GM12865 (cell line): Measurements from ENCODE around the gene SPTAN1.

Source experiments
- DNase-seq: peaks from one replicate; pipeline ENCODE4 v3.0.0; 2010; ENCODE audit warnings: low read depth
- H3K4me3 ChIP-seq: 2 replicates; pipeline ENCODE4 v1.5.1; 2011; ENCODE audit warnings: mild to moderate bottlenecking, low read depth, low read length, control low read depth
- TF ChIP-seq, protein P1 (sequence below): IDR thresholded peaks from 2 replicates; pipeline ENCODE4 v1.5.1; 2011; ENCODE audit warnings: low read length, control low read depth, low read depth, inconsistent platforms; ENCODE audit not compliant: insufficient read depth; ENCODE audit errors: missing control alignments

SPTAN1 gene

DNA sequence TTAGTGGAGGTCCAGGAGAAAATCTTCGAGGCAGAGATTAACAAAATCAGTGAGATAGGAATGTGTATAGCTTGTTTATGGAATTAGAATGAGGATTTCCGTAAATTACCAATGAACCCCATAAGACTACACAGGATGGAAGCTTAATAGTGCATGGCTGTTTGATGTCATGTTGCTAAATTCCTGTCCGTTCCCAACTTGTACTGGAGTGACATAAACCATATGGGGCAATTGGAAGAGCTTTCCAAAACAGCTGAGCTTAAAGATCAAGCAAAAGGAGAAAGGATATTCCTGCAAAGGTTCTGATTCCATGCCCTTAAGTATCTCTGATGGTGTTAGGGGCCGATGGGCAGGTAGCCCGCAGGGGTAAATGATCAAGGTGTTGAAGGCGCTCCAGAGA is 30.4 kb upstream of the SPTAN1 start:
- TF ChIP-seq, protein P1, sequence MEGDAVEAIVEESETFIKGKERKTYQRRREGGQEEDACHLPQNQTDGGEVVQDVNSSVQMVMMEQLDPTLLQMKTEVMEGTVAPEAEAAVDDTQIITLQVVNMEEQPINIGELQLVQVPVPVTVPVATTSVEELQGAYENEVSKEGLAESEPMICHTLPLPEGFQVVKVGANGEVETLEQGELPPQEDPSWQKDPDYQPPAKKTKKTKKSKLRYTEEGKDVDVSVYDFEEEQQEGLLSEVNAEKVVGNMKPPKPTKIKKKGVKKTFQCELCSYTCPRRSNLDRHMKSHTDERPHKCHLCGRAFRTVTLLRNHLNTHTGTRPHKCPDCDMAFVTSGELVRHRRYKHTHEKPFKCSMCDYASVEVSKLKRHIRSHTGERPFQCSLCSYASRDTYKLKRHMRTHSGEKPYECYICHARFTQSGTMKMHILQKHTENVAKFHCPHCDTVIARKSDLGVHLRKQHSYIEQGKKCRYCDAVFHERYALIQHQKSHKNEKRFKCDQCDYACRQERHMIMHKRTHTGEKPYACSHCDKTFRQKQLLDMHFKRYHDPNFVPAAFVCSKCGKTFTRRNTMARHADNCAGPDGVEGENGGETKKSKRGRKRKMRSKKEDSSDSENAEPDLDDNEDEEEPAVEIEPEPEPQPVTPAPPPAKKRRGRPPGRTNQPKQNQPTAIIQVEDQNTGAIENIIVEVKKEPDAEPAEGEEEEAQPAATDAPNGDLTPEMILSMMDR: no peak
- no peak for DNase-seq
- no peak overlapping the region for H3K4me3 ChIP-seq

DNA sequence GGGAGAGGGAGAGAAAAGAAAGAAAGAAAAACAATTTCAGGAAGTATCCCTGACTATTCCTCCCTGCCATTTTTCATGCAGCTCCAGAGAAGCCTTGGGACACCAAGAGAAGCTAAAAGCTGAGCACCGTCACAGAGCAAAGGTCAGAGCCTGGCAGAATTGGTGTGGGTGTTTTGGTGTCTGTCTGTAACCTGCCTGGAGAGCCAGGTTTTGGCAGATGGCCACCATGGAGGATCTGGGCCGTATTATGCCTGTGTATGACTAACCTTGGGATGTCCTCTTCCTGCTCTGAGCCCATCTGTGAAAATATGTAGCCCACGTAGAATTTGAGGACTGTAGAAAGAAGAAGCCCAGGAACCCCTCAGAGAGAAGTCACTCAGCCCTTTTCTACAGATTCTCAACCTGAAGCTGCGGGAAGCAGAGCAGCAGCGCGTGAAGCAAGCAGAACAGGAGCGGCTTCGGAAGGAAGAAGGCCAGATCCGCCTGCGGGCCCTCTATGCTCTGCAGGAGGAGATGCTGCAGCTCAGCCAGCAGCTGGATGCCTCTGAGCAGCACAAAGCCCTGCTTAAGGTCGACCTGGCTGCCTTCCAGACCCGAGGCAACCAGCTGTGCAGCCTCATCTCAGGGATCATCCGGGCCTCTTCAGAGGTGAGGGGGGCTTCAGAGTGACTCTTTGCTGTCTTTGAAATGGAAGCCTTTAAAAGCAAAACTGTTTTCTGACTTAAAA is 29.0 kb upstream of the SPTAN1 start:
- DNase-seq: no peak
- TF ChIP-seq, protein P1: no peak

DNA sequence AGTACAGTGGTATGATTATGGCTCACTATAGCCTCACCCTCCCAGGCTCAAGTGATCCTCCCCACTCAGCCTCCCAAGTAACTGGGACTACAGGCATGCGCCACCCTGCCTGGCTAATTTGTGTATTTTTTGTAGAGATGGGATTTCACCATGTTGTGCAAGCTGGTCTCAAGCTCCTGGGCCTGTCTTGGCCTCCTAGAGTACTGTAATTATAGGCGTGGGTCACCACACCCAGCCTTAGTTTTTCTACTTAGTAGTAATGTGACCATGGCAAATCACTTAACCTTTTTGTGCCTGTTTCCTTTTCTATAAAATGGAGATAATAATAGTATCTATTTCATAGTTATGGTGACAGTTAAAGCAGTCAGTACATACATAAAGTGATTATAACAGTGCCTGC is 25.7 kb upstream of the SPTAN1 start:
- TF ChIP-seq, protein P1: no peak
- H3K4me3 ChIP-seq: no peak overlapping the region
- DNase-seq: no peak

More for the DNA sequence above, 29.0 kb upstream of the SPTAN1 start:
- H3K4me3 ChIP-seq: no peak overlapping the region

DNA sequence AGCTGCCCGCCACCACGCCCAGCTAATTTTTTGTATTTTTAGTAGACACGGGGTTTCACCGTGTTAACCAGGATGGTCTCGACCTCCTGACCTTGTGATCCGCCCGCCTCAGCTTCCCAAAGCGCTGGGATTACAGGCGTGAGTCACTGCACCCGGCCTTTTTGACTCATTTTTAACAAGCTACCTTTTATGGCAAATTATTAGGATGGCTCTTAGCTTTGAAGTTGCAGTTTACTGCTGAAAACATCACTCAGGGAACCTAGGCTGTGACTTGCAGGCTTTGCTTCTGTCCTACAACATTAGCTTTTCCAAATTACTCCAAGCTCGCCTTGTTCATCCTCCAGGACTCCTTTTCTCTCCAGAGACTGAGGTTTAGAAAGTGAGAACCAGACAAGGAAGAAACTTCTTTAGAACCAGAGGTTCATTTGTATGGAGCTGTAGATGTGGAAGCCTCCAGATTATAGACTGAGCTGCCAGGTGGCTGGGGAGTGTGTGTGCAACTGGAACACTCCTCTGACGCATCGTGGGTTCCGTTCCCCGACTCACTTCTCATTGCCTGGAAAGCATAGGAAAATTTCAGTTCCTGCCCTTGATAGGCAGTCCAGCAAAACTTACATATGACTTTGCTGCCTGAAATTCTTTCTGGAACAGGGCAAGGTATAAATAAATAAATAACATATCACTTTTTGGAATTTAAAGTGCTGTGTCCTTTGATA is 23.8 kb upstream of the SPTAN1 start:
- H3K4me3 ChIP-seq: no peak overlapping the region
- no peak for DNase-seq
- TF ChIP-seq, protein P1: no peak

DNA sequence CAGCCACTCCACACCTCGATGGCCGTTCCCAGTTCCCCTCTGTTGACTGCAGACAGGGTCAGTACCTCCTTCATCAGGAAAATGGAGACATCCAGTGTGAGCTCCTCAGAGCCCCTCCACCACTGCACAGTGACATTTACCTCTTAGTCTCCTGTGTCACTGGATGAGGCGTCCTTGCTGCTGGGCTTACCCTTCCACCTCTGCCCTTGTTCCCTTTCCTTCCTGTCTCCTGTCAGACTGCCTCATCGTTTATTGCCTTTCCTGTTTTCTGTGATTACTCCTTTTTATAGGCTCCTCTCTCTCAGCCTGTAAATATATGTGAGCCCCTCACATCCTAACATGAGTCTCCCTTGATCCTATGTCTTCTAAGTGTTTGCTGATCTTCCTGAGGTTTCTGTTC is 23.2 kb upstream of the SPTAN1 start:
- no peak for DNase-seq
- no peak overlapping the region for H3K4me3 ChIP-seq
- TF ChIP-seq, protein P1: no peak

DNA sequence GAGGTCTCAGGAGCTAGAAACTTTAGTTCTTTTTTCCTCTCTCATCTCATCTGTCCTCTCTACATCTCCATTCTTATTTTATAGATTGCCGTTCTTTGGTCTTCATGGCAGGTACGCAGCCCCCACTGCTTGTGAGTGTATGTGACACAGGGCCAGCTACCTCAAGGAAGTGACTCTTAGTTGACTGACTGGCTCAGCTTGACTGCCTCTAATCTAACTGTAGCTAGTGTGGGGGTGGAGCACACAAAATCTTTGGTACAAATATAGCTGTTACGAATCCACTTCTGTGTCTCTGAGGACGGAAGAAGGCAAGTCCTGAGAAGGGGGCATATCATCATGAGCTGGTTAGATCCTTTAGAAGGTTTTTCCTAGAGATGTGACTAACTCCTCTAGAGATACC is 19.8 kb upstream of the SPTAN1 start:
- no peak for DNase-seq
- TF ChIP-seq, protein P1: no peak
- no peak overlapping the region for H3K4me3 ChIP-seq
